Testis (tissue), 2 donors: ENCODE results near the gene FAM156A.
"Not testable (repeated sequence)": the region's sequence is repeated elsewhere in the genome, so short reads cannot be mapped to it uniquely, and the experiment has no call there.

Source experiments
- CTCF ChIP-seq, 3 experiments: fragments of 450-650 bp in 2 of 3; fragments of 200-600 bp in 1 of 3; sonication (generic) in 1 of 3; IDR thresholded peaks; one replicate each; pipeline ENCODE4 v1.5.1; 2016 to 2019; ENCODE audit warnings: antibody characterized with exemption in 3 of 3, mild to moderate bottlenecking in 2 of 3, moderate library complexity in 1 of 3
- POLR2A ChIP-seq: fragments of 450-650 bp; IDR thresholded peaks from one replicate; pipeline ENCODE4 v1.6.1; 2017; ENCODE audit warnings: antibody characterized with exemption, mild to moderate bottlenecking, moderate library complexity

GRCh38 chrX:52948265-52948664, 10.1 kb downstream of the FAM156A start:
- TF ChIP-seq CTCF (IDR thresholded peaks at IDR 0.05); POLR2A: not testable (repeated sequence)
